Peyer's patch (tissue), 4 donors: ENCODE results near the gene ABHD12.

ENCODE experiments used
- CTCF ChIP-seq, 6 experiments: fragments of 450-650 bp in 4 of 6; fragments of 200-600 bp in 2 of 6; sonication (generic) in 1 of 6; IDR thresholded peaks; one replicate each; pipeline ENCODE4 v1.5.1; 2017 to 2019; ENCODE audit warnings: antibody characterized with exemption in 6 of 6, mild to moderate bottlenecking in 3 of 6, moderate library complexity in 1 of 6
- POLR2A ChIP-seq, 2 donors: fragments of 450-650 bp; IDR thresholded peaks; one replicate each; pipeline ENCODE4 v1.5.1; 2017; ENCODE audit warnings: antibody characterized with exemption in 2 of 2, mild to moderate bottlenecking in 2 of 2, moderate library complexity in 2 of 2

DNA sequence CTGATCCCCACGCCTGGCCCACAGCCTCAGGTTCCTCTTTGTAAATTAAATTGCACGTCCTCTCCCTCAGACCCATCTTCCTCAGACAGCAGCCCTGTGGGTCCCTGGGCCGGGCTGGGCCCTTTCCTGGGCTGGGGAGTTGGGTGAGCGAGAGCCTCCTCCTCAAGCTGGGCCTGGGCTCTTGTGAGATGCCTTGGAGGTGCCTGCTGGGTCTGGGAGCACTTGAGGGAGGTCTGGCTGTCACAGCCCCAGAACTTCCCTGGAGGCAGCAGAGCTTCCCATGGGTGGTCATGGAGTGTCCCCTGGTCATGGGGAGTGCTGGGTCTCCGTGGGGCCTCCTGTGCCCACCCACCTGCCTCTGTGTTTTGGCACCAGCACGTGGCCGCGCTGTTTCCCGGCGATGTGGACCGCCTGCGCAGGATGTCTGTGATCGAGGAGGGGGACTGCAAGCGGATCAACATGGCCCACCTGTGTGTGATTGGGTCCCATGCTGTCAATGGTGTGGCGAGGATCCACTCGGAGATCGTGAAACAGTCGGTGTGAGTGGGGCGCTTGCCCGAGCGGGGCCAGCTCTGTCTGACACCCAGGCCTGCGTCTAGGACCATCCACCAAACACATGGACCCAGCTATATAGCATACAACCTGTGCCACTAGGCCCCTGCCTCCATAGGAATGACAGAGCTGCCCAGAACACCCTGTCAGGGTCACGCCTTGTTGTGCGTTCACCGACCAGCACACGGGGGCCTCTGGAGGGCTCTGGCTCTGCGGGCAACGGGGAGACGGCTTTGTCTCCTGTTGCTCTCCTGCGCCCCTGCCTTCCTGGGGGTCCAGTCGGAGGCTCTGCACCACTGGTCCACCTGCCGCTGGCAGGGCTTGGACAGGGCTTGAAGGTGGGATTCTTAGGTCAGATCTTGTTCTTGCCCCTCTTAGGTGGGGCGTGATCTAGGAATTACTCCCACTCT is 109.8 kb downstream of the ABHD12 start:
- TF ChIP-seq CTCF (IDR thresholded peaks at IDR 0.05) (no peak), POLR2A (IDR thresholded peaks at IDR 0.05) (no peak)
